ENCODE results near the gene DUSP1.

GRCh38 chr5:172798422-172799215 lies 27.6 kb upstream of the DUSP1 start:
- TF ChIP-seq CTCF (IDR thresholded peaks at IDR 0.05) (no peak), POLR2A (IDR thresholded peaks at IDR 0.05) (peak in 1 of 3 donors; percentile 13)

Data from body of pancreas (tissue), 4 donors.